Skeletal muscle satellite cell (primary cell): Measurements from ENCODE around the gene ASB5.
"Not testable (repeated sequence)": the region's sequence is repeated elsewhere in the genome, so short reads cannot be mapped to it uniquely, and the experiment has no call there.

Source experiments
- H3K27me3 ChIP-seq: 2 replicates; pipeline ENCODE4 v1.7.0; 2013; ENCODE audit warnings: low read length; ENCODE audit not compliant: control insufficient read depth, insufficient read depth
- H3K36me3 ChIP-seq: 2 replicates; pipeline ENCODE4 v1.7.0; 2013; ENCODE audit warnings: mild to moderate bottlenecking, control low read depth, low read length; ENCODE audit not compliant: insufficient read depth
- H3K4me1 ChIP-seq: 2 replicates; pipeline ENCODE4 v1.7.0; 2013; ENCODE audit warnings: low read length; ENCODE audit not compliant: control insufficient read depth, insufficient read depth
- H3K4me2 ChIP-seq: 2 replicates; pipeline ENCODE4 v1.7.0; 2013; ENCODE audit warnings: mild to moderate bottlenecking, low read length
- H3K4me3 ChIP-seq: 2 replicates; pipeline ENCODE4 v1.7.0; 2013; ENCODE audit warnings: low read length
- H3K9ac ChIP-seq: 2 replicates; pipeline ENCODE4 v1.7.0; 2013; ENCODE audit warnings: mild to moderate bottlenecking, low read depth, low read length, moderate library complexity
- H3K9me3 ChIP-seq: replicated peaks from 2 replicates; pipeline ENCODE4 v1.7.0; 2013; ENCODE audit warnings: mild to moderate bottlenecking, control low read depth, low read length

Gene ASB5

GRCh38 chr4:176212351-176212750 lies 56.7 kb downstream of the ASB5 start:
- not testable (repeated sequence) for H3K27me3 ChIP-seq, H3K9ac ChIP-seq, H3K4me2 ChIP-seq, H3K9me3 ChIP-seq, H3K4me3 ChIP-seq, H3K4me1 ChIP-seq
- peaks cover 39% of the 10 kb centered on the region for H3K36me3 ChIP-seq

- no peak overlapping the region for H3K9ac ChIP-seq
- H3K4me3 ChIP-seq, result no peak overlapping the region
- no peaks in the 10 kb centered on the region for H3K4me1 ChIP-seq
- peaks cover 23% of the 10 kb centered on the region for H3K36me3 ChIP-seq
- no peak overlapping the region for H3K4me2 ChIP-seq
- peaks cover 5% of the 10 kb centered on the region for H3K27me3 ChIP-seq
- no peaks in the 10 kb centered on the region for H3K9me3 ChIP-seq
Measured at GRCh38 chr4:176210579-176211296, 58.3 kb downstream of the ASB5 start.

- Histone ChIP-seq H3K9ac (no peak overlapping the region), H3K9me3 (no peaks in the 10 kb centered on the region), H3K4me3 (no peak overlapping the region), H3K36me3 (peaks cover 17% of the 10 kb centered on the region), H3K4me1 (no peaks in the 10 kb centered on the region), H3K4me2 (no peak overlapping the region), H3K27me3 (peaks cover 5% of the 10 kb centered on the region)
Measured at GRCh38 chr4:176210101-176210500, 58.9 kb downstream of the ASB5 start.

- no peak overlapping the region for H3K9ac ChIP-seq
- peaks cover 5% of the 10 kb centered on the region for H3K27me3 ChIP-seq
- no peak overlapping the region for H3K4me3 ChIP-seq
- H3K9me3 ChIP-seq, result no peaks in the 10 kb centered on the region
- H3K4me1 ChIP-seq, result no peaks in the 10 kb centered on the region
- H3K4me2 ChIP-seq, result no peak overlapping the region
- H3K36me3 ChIP-seq, result peaks cover 11% of the 10 kb centered on the region
Measured at GRCh38 chr4:176209535-176209934, 59.5 kb downstream of the ASB5 start.

GRCh38 chr4:176207839-176208238 lies 61.2 kb downstream of the ASB5 start:
- no peaks in the 10 kb centered on the region for H3K9me3 ChIP-seq
- H3K4me2 ChIP-seq, result no peak overlapping the region
- no peaks in the 10 kb centered on the region for H3K4me1 ChIP-seq
- H3K36me3 ChIP-seq, result no peaks in the 10 kb centered on the region
- no peak overlapping the region for H3K9ac ChIP-seq
- H3K4me3 ChIP-seq, result no peak overlapping the region
- peaks cover 5% of the 10 kb centered on the region for H3K27me3 ChIP-seq

GRCh38 chr4:176205299-176205698 lies 63.7 kb downstream of the ASB5 start:
- no peak overlapping the region for H3K4me2 ChIP-seq
- H3K9me3 ChIP-seq, result no peaks in the 10 kb centered on the region
- H3K4me1 ChIP-seq, result no peaks in the 10 kb centered on the region
- no peak overlapping the region for H3K4me3 ChIP-seq
- H3K27me3 ChIP-seq, result peaks cover 5% of the 10 kb centered on the region
- no peaks in the 10 kb centered on the region for H3K36me3 ChIP-seq
- H3K9ac ChIP-seq, result no peak overlapping the region

- no peaks in the 10 kb centered on the region for H3K27me3 ChIP-seq
- no peak overlapping the region for H3K4me2 ChIP-seq
- peaks cover 19% of the 10 kb centered on the region for H3K4me1 ChIP-seq
- no peaks in the 10 kb centered on the region for H3K36me3 ChIP-seq
- H3K9me3 ChIP-seq, result no peaks in the 10 kb centered on the region
- H3K4me3 ChIP-seq, result no peak overlapping the region
- no peak overlapping the region for H3K9ac ChIP-seq
Measured at GRCh38 chr4:176198316-176198903, 70.6 kb downstream of the ASB5 start.

- Histone ChIP-seq H3K4me3 (peak within 1 kb of the TSS; percentile 82), H3K4me1 (peaks cover 37% of the 10 kb centered on the region), H3K36me3 (no peaks in the 10 kb centered on the region), H3K4me2 (peak within 1 kb of the TSS; percentile 94), H3K27me3 (no peaks in the 10 kb centered on the region), H3K9ac (peak within 1 kb of the TSS; percentile 83), H3K9me3 (no peaks in the 10 kb centered on the region)
Measured at GRCh38 chr4:176195184-176195978, 73.6 kb downstream of the ASB5 start, which contains the start of gene SPATA4. Gene SPATA4, minus strand, starts transcription at chr4:176195585. Its CDS starts 23 bp downstream, at chr4:176195562.

GRCh38 chr4:176193938-176194337 lies 75.1 kb downstream of the ASB5 start:
- H3K36me3 ChIP-seq, result no peaks in the 10 kb centered on the region
- no peaks in the 10 kb centered on the region for H3K9me3 ChIP-seq
- H3K4me2 ChIP-seq, result peak overlapping the region; percentile 49
- H3K4me1 ChIP-seq, result peaks cover 37% of the 10 kb centered on the region
- H3K9ac ChIP-seq, result peak overlapping the region; percentile 63
- no peaks in the 10 kb centered on the region for H3K27me3 ChIP-seq
- no peak overlapping the region for H3K4me3 ChIP-seq

GRCh38 chr4:176193126-176193525 lies 75.9 kb downstream of the ASB5 start:
- Histone ChIP-seq H3K9ac (peak overlapping the region; percentile 62), H3K4me1 (peaks cover 37% of the 10 kb centered on the region), H3K36me3 (no peaks in the 10 kb centered on the region), H3K4me3 (no peak overlapping the region), H3K4me2 (peak overlapping the region; percentile 49), H3K9me3 (no peaks in the 10 kb centered on the region), H3K27me3 (no peaks in the 10 kb centered on the region)

GRCh38 chr4:176191974-176192373 lies 77.0 kb downstream of the ASB5 start:
- Histone ChIP-seq H3K9me3 (no peaks in the 10 kb centered on the region), H3K4me1 (peaks cover 47% of the 10 kb centered on the region), H3K36me3 (no peaks in the 10 kb centered on the region), H3K4me3 (no peak overlapping the region), H3K27me3 (no peaks in the 10 kb centered on the region), H3K4me2 (no peak overlapping the region), H3K9ac (no peak overlapping the region)
